ENCODE data around the gene CDC42BPA. TPM values are rescaled to one million over a fixed set of nuclear protein-coding genes. Genes with fewer than 3 reads are reported as not detected.

The CDC42BPA gene
- polyA plus RNA-seq, 2 of the 4 experiments (the other 2 are of a cell fraction): 11.4 to 28.4 TPM

DNA sequence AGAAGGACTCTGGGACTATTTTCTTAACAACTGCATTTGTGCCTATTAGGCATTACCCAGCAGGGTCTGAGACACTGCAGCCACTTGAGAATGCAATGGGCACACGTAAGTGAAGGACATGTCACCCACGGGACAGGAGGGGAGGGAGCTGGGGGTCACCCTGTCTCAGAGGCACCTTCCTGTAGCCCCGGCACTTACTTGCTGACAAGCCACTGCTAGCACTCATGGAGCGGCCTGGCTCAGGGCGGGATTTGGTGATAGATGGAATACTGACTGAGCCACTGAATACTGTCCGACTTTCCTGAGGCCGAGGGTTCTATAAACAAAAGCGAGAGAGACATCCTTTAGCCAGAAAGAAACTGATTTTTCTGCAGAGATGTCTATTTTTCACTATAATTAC, 313.5 kb downstream of the CDC42BPA start:
- WGBS (ENCODE audit: missing lambda C conversion rate): 95% methylated on average over 7 of the region's 8 CpGs
- CTCF ChIA-PET: no interaction called here
- FAIRE-seq: no peak
- Histone ChIP-seq H3K27ac (no peak overlapping the region), H3K4me1 (no peaks in the 10 kb centered on the region), H3K4me2 (no peak overlapping the region), H3K9me3 (no peaks in the 10 kb centered on the region), H3K4me3 (no peak overlapping the region)
- no peak for ATAC-seq
- POLR2A ChIA-PET: no interaction called here
- DNase-seq (ENCODE audit: low read depth in 1 of 2, low spot score in 1 of 2): no peak
- TF ChIP-seq, protein P1, sequence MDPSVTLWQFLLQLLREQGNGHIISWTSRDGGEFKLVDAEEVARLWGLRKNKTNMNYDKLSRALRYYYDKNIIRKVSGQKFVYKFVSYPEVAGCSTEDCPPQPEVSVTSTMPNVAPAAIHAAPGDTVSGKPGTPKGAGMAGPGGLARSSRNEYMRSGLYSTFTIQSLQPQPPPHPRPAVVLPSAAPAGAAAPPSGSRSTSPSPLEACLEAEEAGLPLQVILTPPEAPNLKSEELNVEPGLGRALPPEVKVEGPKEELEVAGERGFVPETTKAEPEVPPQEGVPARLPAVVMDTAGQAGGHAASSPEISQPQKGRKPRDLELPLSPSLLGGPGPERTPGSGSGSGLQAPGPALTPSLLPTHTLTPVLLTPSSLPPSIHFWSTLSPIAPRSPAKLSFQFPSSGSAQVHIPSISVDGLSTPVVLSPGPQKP (IDR thresholded peaks at IDR 0.05; ENCODE audit: low read depth, low read length): no peak
- TF ChIP-seq, protein P2, sequence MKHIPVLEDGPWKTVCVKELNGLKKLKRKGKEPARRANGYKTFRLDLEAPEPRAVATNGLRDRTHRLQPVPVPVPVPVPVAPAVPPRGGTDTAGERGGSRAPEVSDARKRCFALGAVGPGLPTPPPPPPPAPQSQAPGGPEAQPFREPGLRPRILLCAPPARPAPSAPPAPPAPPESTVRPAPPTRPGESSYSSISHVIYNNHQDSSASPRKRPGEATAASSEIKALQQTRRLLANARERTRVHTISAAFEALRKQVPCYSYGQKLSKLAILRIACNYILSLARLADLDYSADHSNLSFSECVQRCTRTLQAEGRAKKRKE (CRISPR knock-in tag; IDR thresholded peaks at IDR 0.05; ENCODE audit: low read depth): no peak
- TF ChIP-seq CBX8 (IDR thresholded peaks at IDR 0.05): no peak
- no peak for TF ChIP-seq RCOR1 (IDR thresholded peaks at IDR 0.05; ENCODE audit: low read depth, low read length)

DNA sequence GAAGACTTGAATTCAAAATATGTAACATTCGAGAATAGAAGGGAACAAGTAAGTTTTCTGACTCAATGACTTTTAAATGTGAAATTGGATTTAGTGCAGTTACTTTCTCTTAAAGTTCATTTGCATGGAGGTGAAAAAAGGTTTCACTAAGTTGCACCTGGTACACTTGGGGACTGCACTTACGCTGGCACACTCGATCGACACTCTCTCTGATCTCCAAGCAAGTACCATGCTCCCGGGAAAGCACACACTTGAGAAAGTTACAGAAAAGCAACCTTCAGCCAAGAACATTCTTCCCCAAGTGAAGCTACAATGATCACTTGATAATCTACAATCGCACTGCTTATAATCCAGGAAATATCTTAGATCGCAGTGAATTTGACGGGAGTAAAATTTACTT, 315.1 kb downstream of the CDC42BPA start:
- H3K27ac ChIP-seq: no peak overlapping the region
- no peaks in the 10 kb centered on the region for H3K9me3 ChIP-seq
- ChIA-PET CTCF (interaction anchor here (0.7 to 1.7 kb wide), 2 partner anchors 10 to 1511 kb away, joined by 3 read pairs; no protein-coding TSS in a partner anchor), POLR2A (no interaction called here)
- 96% methylated on average over 8 of the region's 8 CpGs for WGBS (ENCODE audit: missing lambda C conversion rate)
- TF ChIP-seq HOXB13 (CRISPR knock-in tag; IDR thresholded peaks at IDR 0.05; ENCODE audit: low read depth) (no peak), MAZ (IDR thresholded peaks at IDR 0.05; ENCODE audit: borderline replicate concordance, low read depth, low read length) (no peak), SREBF2 (IDR thresholded peaks at IDR 0.05) (no peak), JUNB (IDR thresholded peaks at IDR 0.05) (no peak), HDAC2 (IDR thresholded peaks at IDR 0.05) (no peak), ZFP36 (IDR thresholded peaks at IDR 0.05; ENCODE audit: borderline replicate concordance, partially characterized antibody) (no peak), POLR2AphosphoS2 (conservative IDR thresholded peaks at IDR 0.05; ENCODE audit: low read length) (no peak), NR3C1 (IDR thresholded peaks at IDR 0.05) (no peak), CHD2 (IDR thresholded peaks at IDR 0.05; ENCODE audit: low read length, partially characterized antibody) (no peak), HOXA7 (CRISPR knock-in tag; IDR thresholded peaks at IDR 0.05) (no peak), EP300 (IDR thresholded peaks at IDR 0.05) (no peak), RCOR1 (IDR thresholded peaks at IDR 0.05; ENCODE audit: low read depth, low read length) (no peak), JUN (IDR thresholded peaks at IDR 0.05) (no peak), RARB (CRISPR knock-in tag; IDR thresholded peaks at IDR 0.05) (no peak), ZNF302 (CRISPR knock-in tag; IDR thresholded peaks at IDR 0.05) (no peak), CHD4 (IDR thresholded peaks at IDR 0.05; ENCODE audit: borderline replicate concordance) (no peak), SMC3 (IDR thresholded peaks at IDR 0.05) (no peak)
- TF ChIP-seq, protein P3, sequence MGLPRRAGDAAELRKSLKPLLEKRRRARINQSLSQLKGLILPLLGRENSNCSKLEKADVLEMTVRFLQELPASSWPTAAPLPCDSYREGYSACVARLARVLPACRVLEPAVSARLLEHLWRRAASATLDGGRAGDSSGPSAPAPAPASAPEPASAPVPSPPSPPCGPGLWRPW (IDR thresholded peaks at IDR 0.05): no peak
- TF ChIP-seq, protein P4, sequence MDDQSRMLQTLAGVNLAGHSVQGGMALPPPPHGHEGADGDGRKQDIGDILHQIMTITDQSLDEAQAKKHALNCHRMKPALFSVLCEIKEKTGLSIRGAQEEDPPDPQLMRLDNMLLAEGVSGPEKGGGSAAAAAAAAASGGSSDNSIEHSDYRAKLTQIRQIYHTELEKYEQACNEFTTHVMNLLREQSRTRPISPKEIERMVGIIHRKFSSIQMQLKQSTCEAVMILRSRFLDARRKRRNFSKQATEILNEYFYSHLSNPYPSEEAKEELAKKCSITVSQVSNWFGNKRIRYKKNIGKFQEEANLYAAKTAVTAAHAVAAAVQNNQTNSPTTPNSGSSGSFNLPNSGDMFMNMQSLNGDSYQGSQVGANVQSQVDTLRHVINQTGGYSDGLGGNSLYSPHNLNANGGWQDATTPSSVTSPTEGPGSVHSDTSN (IDR thresholded peaks at IDR 0.05): no peak
- no peak overlapping the region for H3K4me3 ChIP-seq
- H3K4me1 ChIP-seq: no peaks in the 10 kb centered on the region
- ATAC-seq (no peak), DNase-seq (ENCODE audit: low read depth in 1 of 2, low spot score in 1 of 2) (no peak), FAIRE-seq (no peak)
- H3K4me2 ChIP-seq: no peak overlapping the region

DNA sequence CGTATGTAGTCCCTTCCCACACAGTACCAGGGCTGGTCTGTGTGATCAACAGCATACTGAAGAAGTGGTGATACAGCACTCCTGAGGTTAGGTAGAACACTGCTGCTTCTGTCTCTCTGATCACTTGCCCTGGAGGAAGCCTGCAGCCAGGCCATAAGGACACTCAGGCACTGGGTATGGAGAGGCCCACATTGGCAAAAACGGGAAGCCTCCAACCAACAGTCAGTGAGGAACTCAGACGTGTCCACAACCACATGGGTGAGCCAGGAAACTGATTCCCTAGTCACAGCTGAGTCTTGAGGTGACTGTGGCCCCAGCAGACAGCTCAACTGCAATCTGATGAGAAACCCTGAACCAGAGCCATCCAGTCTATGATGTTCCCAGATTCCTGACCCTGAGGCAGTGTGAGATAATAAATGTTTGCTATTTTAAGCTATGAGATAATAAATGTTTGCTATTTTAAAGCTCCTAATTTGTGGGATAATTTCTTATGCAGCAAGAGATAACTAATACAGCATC, 315.7 kb downstream of the CDC42BPA start:
- no peaks in the 10 kb centered on the region for H3K4me1 ChIP-seq
- DNase-seq (ENCODE audit: low read depth in 1 of 2, low spot score in 1 of 2) (no peak), ATAC-seq (peak; percentile 27 to 59; a peak in 4 of 6 replicates), FAIRE-seq (no peak)
- ChIA-PET POLR2A (no interaction called here), CTCF (interaction anchor here (0.7 to 1.7 kb wide), 2 partner anchors 9 to 1511 kb away, joined by 3 read pairs; no protein-coding TSS in a partner anchor)
- H3K4me2 ChIP-seq: no peak overlapping the region
- TF ChIP-seq HEYL (CRISPR knock-in tag; IDR thresholded peaks at IDR 0.05) (no peak), ZC3H11A (IDR thresholded peaks at IDR 0.05) (no peak), HOXA7 (CRISPR knock-in tag; IDR thresholded peaks at IDR 0.05) (no peak), FOSL2 (IDR thresholded peaks at IDR 0.05) (no peak), FOSL2 (CRISPR knock-in tag; IDR thresholded peaks at IDR 0.05) (no peak), JUN (IDR thresholded peaks at IDR 0.05) (no peak), RAD21 (conservative IDR thresholded peaks at IDR 0.05 in 1 of 2, IDR thresholded peaks at IDR 0.05 in 1 of 2) (no peak), KDM5A (IDR thresholded peaks at IDR 0.05) (no peak), HOXB5 (CRISPR knock-in tag; IDR thresholded peaks at IDR 0.05) (no peak), CBX2 (IDR thresholded peaks at IDR 0.05; ENCODE audit: borderline replicate concordance, low read depth) (no peak), RCOR1 (IDR thresholded peaks at IDR 0.05; ENCODE audit: low read depth, low read length) (no peak)
- TF ChIP-seq, protein P5, sequence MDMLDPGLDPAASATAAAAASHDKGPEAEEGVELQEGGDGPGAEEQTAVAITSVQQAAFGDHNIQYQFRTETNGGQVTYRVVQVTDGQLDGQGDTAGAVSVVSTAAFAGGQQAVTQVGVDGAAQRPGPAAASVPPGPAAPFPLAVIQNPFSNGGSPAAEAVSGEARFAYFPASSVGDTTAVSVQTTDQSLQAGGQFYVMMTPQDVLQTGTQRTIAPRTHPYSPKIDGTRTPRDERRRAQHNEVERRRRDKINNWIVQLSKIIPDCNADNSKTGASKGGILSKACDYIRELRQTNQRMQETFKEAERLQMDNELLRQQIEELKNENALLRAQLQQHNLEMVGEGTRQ (IDR thresholded peaks at IDR 0.05): no peak
- TF ChIP-seq, protein P2 (CRISPR knock-in tag; IDR thresholded peaks at IDR 0.05; ENCODE audit: low read depth): no peak
- H3K27ac ChIP-seq: no peak overlapping the region
- 90% methylated on average over 3 of the region's 3 CpGs for WGBS (ENCODE audit: missing lambda C conversion rate)
- no peaks in the 10 kb centered on the region for H3K9me3 ChIP-seq
- H3K4me3 ChIP-seq: no peak overlapping the region
